HepG2 (cell line): ENCODE measurements around the gene PUM1. TPM values are rescaled to one million over a fixed set of nuclear protein-coding genes. Genes with fewer than 3 reads are reported as not detected.

Experiments used
- CBX2 ChIP-seq, 2 experiments: fragments of 200-600 bp in 1 of 2; sonication (generic); formaldehyde crosslinking in 1 of 2; IDR thresholded peaks; 2 replicates each; pipeline versions ENCODE4 v1.7.0 to v1.8.1; 2018 to 2022; ENCODE audit warnings: low read depth in 2 of 2, low read length in 1 of 2, mild to moderate bottlenecking in 1 of 2, missing genetic modification reagents in 1 of 2
- DR1 ChIP-seq: sonication (generic); formaldehyde crosslinking; IDR thresholded peaks from 2 replicates; pipeline ENCODE4 v1.8.0; 2021; ENCODE audit warnings: mild to moderate bottlenecking, missing genetic modification reagents, inconsistent platforms
- ELF4 ChIP-seq: sonication (generic); formaldehyde crosslinking; IDR thresholded peaks from 2 replicates; pipeline ENCODE4 v1.5.0; 2020; ENCODE audit warnings: missing genetic modification reagents, mild to moderate bottlenecking, moderate library complexity, borderline replicate concordance
- HINFP ChIP-seq: sonication (generic); formaldehyde crosslinking; IDR thresholded peaks from 2 replicates; pipeline ENCODE4 v1.4.0; 2020; ENCODE audit warnings: low read depth, mild to moderate bottlenecking, missing genetic modification reagents
- HOXD1 ChIP-seq: sonication (generic); formaldehyde crosslinking; IDR thresholded peaks from 2 replicates; pipeline ENCODE4 v1.5.0; 2020; ENCODE audit warnings: missing genetic modification reagents
- IRF9 ChIP-seq: sonication (generic); formaldehyde crosslinking; IDR thresholded peaks from 2 replicates; pipeline ENCODE4 v1.8.0; 2022; ENCODE audit warnings: missing genetic modification reagents, mild to moderate bottlenecking, borderline replicate concordance
- KAT7 ChIP-seq: IDR thresholded peaks from 2 replicates; pipeline ENCODE4 v1.6.1; 2018; ENCODE audit warnings: borderline replicate concordance, missing compliant biosample characterization
- NRL ChIP-seq: sonication (generic); formaldehyde crosslinking; IDR thresholded peaks from 2 replicates; pipeline ENCODE4 v1.5.0; 2020; ENCODE audit warnings: missing genetic modification reagents, mild to moderate bottlenecking, moderate library complexity, borderline replicate concordance
- PHF8 ChIP-seq: sonication (generic); formaldehyde crosslinking; IDR thresholded peaks from 2 replicates; pipeline ENCODE4 v1.5.0; 2020; ENCODE audit warnings: missing genetic modification reagents
- RBM22 ChIP-seq: fragments of 200-400 bp; formaldehyde crosslinking; optimal IDR thresholded peaks from 2 replicates; pipeline ENCODE3; 2017; ENCODE audit warnings: mild to moderate bottlenecking, low read length, moderate library complexity
- RBM39 ChIP-seq: fragments of 200-400 bp; formaldehyde crosslinking; IDR thresholded peaks from one replicate; pipeline ENCODE4 v1.6.1; 2018; ENCODE audit warnings: antibody characterized with exemption, mild to moderate bottlenecking, low read depth, low read length; ENCODE audit not compliant: poor library complexity, severe bottlenecking
- RFXAP ChIP-seq: sonication (generic); formaldehyde crosslinking; IDR thresholded peaks from 2 replicates; pipeline ENCODE4 v1.4.0; 2020; ENCODE audit warnings: missing genetic modification reagents, borderline replicate concordance
- SKIL ChIP-seq: sonication (generic); formaldehyde crosslinking; IDR thresholded peaks from 2 replicates; pipeline ENCODE4 v1.8.0; 2022; ENCODE audit warnings: missing genetic modification reagents, mild to moderate bottlenecking, moderate library complexity, borderline replicate concordance
- SNAPC2 ChIP-seq: sonication (generic); formaldehyde crosslinking; IDR thresholded peaks from 2 replicates; pipeline ENCODE4 v1.8.1; 2022; ENCODE audit warnings: mild to moderate bottlenecking, missing genetic modification reagents
- TCF7 ChIP-seq: sonication (generic); IDR thresholded peaks from 2 replicates; pipeline ENCODE4 v1.6.1; 2016; ENCODE audit warnings: antibody characterized with exemption, low read depth
- ZNF205 ChIP-seq: IDR thresholded peaks from 2 replicates; pipeline ENCODE4 v1.6.1; 2018; ENCODE audit warnings: missing biosample characterization, missing genetic modification reagents
- ZNF24 ChIP-seq: fragments of 450-650 bp; IDR thresholded peaks from 2 replicates; pipeline ENCODE4 v1.6.1; 2017; ENCODE audit warnings: antibody characterized with exemption, mild to moderate bottlenecking
- ZNF382 ChIP-seq: sonication (generic); formaldehyde crosslinking; IDR thresholded peaks from 2 replicates; pipeline ENCODE4 v1.5.0; 2020; ENCODE audit warnings: missing genetic modification reagents, mild to moderate bottlenecking, borderline replicate concordance
- ZNF839 ChIP-seq: sonication (generic); formaldehyde crosslinking; IDR thresholded peaks from 2 replicates; pipeline ENCODE4 v1.4.0; 2020; ENCODE audit warnings: missing genetic modification reagents, mild to moderate bottlenecking, borderline replicate concordance
- ZSCAN30 ChIP-seq: sonication (generic); formaldehyde crosslinking; IDR thresholded peaks from 2 replicates; pipeline ENCODE4 v1.5.0; 2020; ENCODE audit warnings: mild to moderate bottlenecking, missing genetic modification reagents
- polyA plus RNA-seq, 8 experiments: library from polyadenylated mRNA; depleted of rRNA in 3 of 8; stranded (reverse) in 7 of 8; unstranded in 1 of 8; fragments of >200 nt; fragmentation: Illumina TruSeq in 4 of 8; extraction: Trizol in 4 of 8; gene quantifications; 2 replicates each; pipeline versions ENCODE4 v1.2.1 to v1.2.3, GENCODE V29; 2011 to 2016; ENCODE audit warnings: low read depth in 4 of 8, missing spikeins in 1 of 8, mixed read lengths in 1 of 8; ENCODE audit not compliant: insufficient read depth in 1 of 8
- total RNA-seq, 5 experiments: library from RNA; depleted of rRNA; stranded (reverse); fragments of >200 nt; fragmentation: Illumina TruSeq; extraction: Trizol; gene quantifications; 2 replicates each; pipeline ENCODE4 v1.2.3, GENCODE V29; 2016; ENCODE audit warnings: low read depth in 1 of 5
- TF ChIP-seq, protein P1 (sequence below), 2 experiments: sonication (generic) in 1 of 2; formaldehyde crosslinking in 1 of 2; IDR thresholded peaks; 2 replicates each; pipeline versions ENCODE4 v1.5.1 to v1.6.1; 2011 to 2020; ENCODE audit warnings: borderline replicate concordance in 1 of 2, low read depth in 1 of 2, low read length in 1 of 2, mild to moderate bottlenecking in 1 of 2, missing genetic modification reagents in 1 of 2, moderate library complexity in 1 of 2
- TF ChIP-seq, protein P2 (sequence below): sonication (generic); formaldehyde crosslinking; IDR thresholded peaks from 2 replicates; pipeline ENCODE4 v1.4.0; 2020; ENCODE audit warnings: missing genetic modification reagents

The PUM1 gene
- total and polyA plus RNA-seq, 2 of the 13 experiments (the other 11 are each of a cell fraction or from before 2014, with no cell fraction given), result 64.7 to 91.0 TPM

DNA sequence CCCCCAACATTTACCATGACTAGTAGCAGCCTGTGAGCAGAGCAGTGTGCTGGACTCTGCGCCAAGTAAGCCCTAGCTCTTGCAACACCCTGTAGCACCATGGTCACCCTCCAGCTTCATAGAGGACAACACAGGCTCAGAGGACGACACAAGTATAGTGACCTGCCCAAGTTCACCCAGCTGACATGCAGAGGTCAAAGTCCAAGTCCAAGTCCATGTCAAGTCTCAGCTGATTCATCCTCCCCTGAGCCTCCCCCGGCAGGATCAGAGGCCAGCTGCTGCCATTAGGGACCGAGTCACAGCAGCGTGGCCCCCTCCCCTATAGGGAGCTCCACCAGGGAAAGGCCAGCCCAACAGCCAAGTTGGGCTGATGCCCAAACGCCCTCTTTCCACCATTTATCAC lies 172.8 kb downstream of the PUM1 start (continued):
- TF ChIP-seq IRF9 (no peak), ZNF382 (CRISPR knock-in tag) (no peak), HINFP (CRISPR knock-in tag) (no peak), PHF8 (CRISPR knock-in tag) (no peak), CBX2 (IDR thresholded peaks at IDR 0.05; ENCODE audit: low read depth, low read length) (no peak), CBX2 (CRISPR knock-in tag; IDR thresholded peaks at IDR 0.05; ENCODE audit: low read depth) (no peak), HOXD1 (no peak), RBM39 (no peak), RFXAP (no peak), SNAPC2 (CRISPR knock-in tag) (no peak), KAT7 (CRISPR knock-in tag) (no peak), SKIL (CRISPR knock-in tag) (peak; percentile 92), NRL (CRISPR knock-in tag) (no peak), ZNF839 (CRISPR knock-in tag) (no peak), ELF4 (CRISPR knock-in tag) (no peak), ZSCAN30 (CRISPR knock-in tag) (no peak), ZNF24 (no peak), ZNF205 (CRISPR knock-in tag) (0 out of 2 replicates have a peak, but pooled peaks have one; percentile 45), DR1 (CRISPR knock-in tag) (no peak), RBM22 (no peak), TCF7 (no peak)
- TF ChIP-seq, protein P1, sequence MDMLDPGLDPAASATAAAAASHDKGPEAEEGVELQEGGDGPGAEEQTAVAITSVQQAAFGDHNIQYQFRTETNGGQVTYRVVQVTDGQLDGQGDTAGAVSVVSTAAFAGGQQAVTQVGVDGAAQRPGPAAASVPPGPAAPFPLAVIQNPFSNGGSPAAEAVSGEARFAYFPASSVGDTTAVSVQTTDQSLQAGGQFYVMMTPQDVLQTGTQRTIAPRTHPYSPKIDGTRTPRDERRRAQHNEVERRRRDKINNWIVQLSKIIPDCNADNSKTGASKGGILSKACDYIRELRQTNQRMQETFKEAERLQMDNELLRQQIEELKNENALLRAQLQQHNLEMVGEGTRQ (IDR thresholded peaks at IDR 0.05; ENCODE audit: low read depth, low read length), result no peak
- TF ChIP-seq, protein P1 (CRISPR knock-in tag; IDR thresholded peaks at IDR 0.05; ENCODE audit: borderline replicate concordance), result no peak
- TF ChIP-seq, protein P2, sequence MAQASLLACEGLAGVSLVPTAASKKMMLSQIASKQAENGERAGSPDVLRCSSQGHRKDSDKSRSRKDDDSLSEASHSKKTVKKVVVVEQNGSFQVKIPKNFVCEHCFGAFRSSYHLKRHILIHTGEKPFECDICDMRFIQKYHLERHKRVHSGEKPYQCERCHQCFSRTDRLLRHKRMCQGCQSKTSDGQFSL, result no peak
